Heart left ventricle (tissue), 16 donors: ENCODE measurements around the gene TRIM8. TPM values are rescaled to one million over a fixed set of nuclear protein-coding genes. Genes with fewer than 3 reads are reported as not detected.

Experiments used
- ATAC-seq, 4 donors: fragments of 200-7000 bp; cut with Tn5 transposase; one replicate each; pipeline ENCODE4 v1.9.1; 2020 to 2022; ENCODE audit warnings: moderate library complexity in 4 of 4, mild to moderate bottlenecking in 3 of 4, moderate number of reproducible peaks in 1 of 4
- DNase-seq, 5 donors: peaks; one replicate each; pipeline ENCODE4 v3.0.0-alpha.2; 2020
- H3K27ac ChIP-seq, 12 donors: fragments of 200-600 bp; sonication (generic) in 4 of 12; one replicate each; pipeline versions ENCODE4 v1.5.0 to v1.8.0; 2016 to 2022; ENCODE audit warnings: mild to moderate bottlenecking in 2 of 12
- H3K27me3 ChIP-seq, 9 donors: fragments of 200-600 bp; sonication (generic) in 2 of 9; one replicate each; pipeline versions ENCODE4 v1.5.1 to v1.8.0; 2016 to 2022; ENCODE audit warnings: mild to moderate bottlenecking in 3 of 9
- H3K36me3 ChIP-seq, 9 donors: fragments of 200-600 bp; sonication (generic) in 2 of 9; one replicate each; pipeline versions ENCODE4 v1.5.0 to v1.8.0; 2018 to 2022; ENCODE audit warnings: mild to moderate bottlenecking in 2 of 9
- H3K4me1 ChIP-seq, 12 donors: fragments of 200-600 bp; sonication (generic) in 4 of 12; one replicate each; pipeline versions ENCODE4 v1.5.0 to v1.8.0; 2016 to 2022; ENCODE audit warnings: mild to moderate bottlenecking in 3 of 12
- H3K4me3 ChIP-seq, 12 donors: fragments of 200-600 bp; sonication (generic) in 4 of 12; one replicate each; pipeline versions ENCODE4 v1.5.0 to v1.8.0; 2017 to 2022; ENCODE audit warnings: mild to moderate bottlenecking in 9 of 12, moderate library complexity in 4 of 12
- H3K9me3 ChIP-seq, 12 donors: fragments of 200-600 bp; sonication (generic) in 4 of 12; one replicate each; pipeline versions ENCODE4 v1.5.0 to v1.8.0; 2016 to 2022; ENCODE audit warnings: mild to moderate bottlenecking in 1 of 12
- CTCF ChIP-seq, 12 donors: fragments of 200-600 bp; sonication (generic) in 4 of 12; IDR thresholded peaks; one replicate each; pipeline versions ENCODE4 v1.5.0 to v1.8.0; 2018 to 2022; ENCODE audit warnings: antibody characterized with exemption in 12 of 12, mild to moderate bottlenecking in 5 of 12
- POLR2A ChIP-seq, 2 donors: fragments of 450-650 bp; IDR thresholded peaks; one replicate each; pipeline ENCODE4 v1.6.1; 2017; ENCODE audit warnings: antibody characterized with exemption in 2 of 2, mild to moderate bottlenecking in 2 of 2, moderate library complexity in 2 of 2
- WGBS, 4 donors: extraction: QIAGEN DNeasy Blood & Tissue Kit in 2 of 4; methylation state at CpG; one replicate each; pipeline versions ENCODE4 v1.1.5 to v1.1.7; 2013 to 2018; 5-methylcytosine and 5-hydroxymethylcytosine counted together
- intact Hi-C, 10 donors: fragments of 100-400 bp; cut with DNase I; formaldehyde crosslinking; loops; one replicate each; pipeline versions ENCODE4 v1.11.1 to v1.14.2; 2022
- polyA plus RNA-seq, 2 donors: library from polyadenylated mRNA; stranded (reverse); fragments of 200-250 nt; gene quantifications; one replicate each; pipeline ENCODE4 v1.2.3, GENCODE V29; 2013
- total RNA-seq, 9 donors: library from RNA; depleted of rRNA in 2 of 9; stranded (reverse); fragments of >200 nt in 2 of 9; fragmentation: NEBNext Ultra II Directional in 3 of 9; extraction: Animal tissue kit (Norgen Biotek cat#: 25700) in 3 of 9; gene quantifications; one replicate each; pipeline versions ENCODE4 v1.1.0 to v1.2.4, GENCODE V29; 2016 to 2023
- donor health status: ischemic (EF 13 %, LVEDD 7.1; RV severe dilation, severe dysfunction).
- donor health status: healthy with polysubstance abuse.
- donor health status: DM: no; HTN: yes; CAD: no.
- donor health status: DM: no; HTN: no; CAD: no.
- donor health status: ischemic (EF 25% LVEDD 6.9; RV normal size, moderate dysfunction).
- donor health status: ischemic (EF 25% LVEDD 5.7; RV mildly dilated, moderate dysfunction).
- donor health status: healthy.
- donor health status: DM: yes; HTN: yes; CAD: no.
- donor health status: ischemic (EF 35%, LVEDD 5.7; RV mildly dilated, moderate dysfunction).
- donor health status: nonischemic (EF 11% LVEDD 7.7; RV severe dilation, severe dysfunction).
- donor health status: DM: yes; HTN: yes; CAD: no.
- donor health status: PGD.
- donor health status: ischemic (EF 29% LVEDD 5.4; RV normal size, mild dysfunction).
- donor health status: nonischemic (EF 23%, LVEDD 6.1; RV moderate dilation, normal function).

Gene TRIM8
- total and polyA plus RNA-seq, 11 donors, result 38.9 to 225 (median 102) TPM

GRCh38 chr10:102654969-102655368, 10.7 kb downstream of the TRIM8 start:
- DNase-seq (peak in 3 of 5 donors; percentile 20 to 38 (median 28)), ATAC-seq (no peak)
- Histone ChIP-seq H3K9me3 (no peaks in the 10 kb centered on the region), H3K27me3 (no peaks in the 10 kb centered on the region), H3K4me3 (no peak overlapping the region), H3K4me1 (peaks cover 13 to 78% (median 54%) of the 10 kb centered on the region in 12 donors), H3K36me3 (peaks cover 2 to 80% (median 74%) of the 10 kb centered on the region in 9 donors), H3K27ac (no peak overlapping the region)
- TF ChIP-seq CTCF (IDR thresholded peaks at IDR 0.05) (no peak), POLR2A (IDR thresholded peaks at IDR 0.05) (no peak)
- 88 to 93% (median 90%) methylated on average over 12 of the region's 12 CpGs for WGBS, 4 donors
- intact Hi-C loops, result no loop called here

DNA sequence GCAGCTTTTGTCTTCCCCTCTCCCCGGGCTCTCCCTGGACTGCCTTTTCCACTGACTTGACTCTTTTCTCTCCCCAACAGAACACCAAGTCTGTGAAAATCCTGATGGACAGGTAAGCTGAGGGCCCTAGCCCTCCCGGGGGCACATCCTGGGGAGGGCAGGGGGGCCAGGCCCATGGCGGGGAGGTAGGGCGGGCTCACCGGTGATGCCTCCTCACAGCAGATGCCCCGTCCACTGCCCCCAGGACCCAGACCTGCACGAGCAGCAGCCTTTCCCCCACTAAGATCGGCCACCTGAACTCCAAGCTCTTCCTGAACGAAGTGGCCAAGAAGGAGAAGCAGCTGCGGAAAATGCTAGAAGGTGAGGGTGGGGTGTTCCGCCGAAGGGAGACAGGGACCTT, 11.7 kb downstream of the TRIM8 start:
- ATAC-seq, result no peak
- TF ChIP-seq CTCF (IDR thresholded peaks at IDR 0.05), result no peak
- no peak for TF ChIP-seq POLR2A (IDR thresholded peaks at IDR 0.05)

DNA sequence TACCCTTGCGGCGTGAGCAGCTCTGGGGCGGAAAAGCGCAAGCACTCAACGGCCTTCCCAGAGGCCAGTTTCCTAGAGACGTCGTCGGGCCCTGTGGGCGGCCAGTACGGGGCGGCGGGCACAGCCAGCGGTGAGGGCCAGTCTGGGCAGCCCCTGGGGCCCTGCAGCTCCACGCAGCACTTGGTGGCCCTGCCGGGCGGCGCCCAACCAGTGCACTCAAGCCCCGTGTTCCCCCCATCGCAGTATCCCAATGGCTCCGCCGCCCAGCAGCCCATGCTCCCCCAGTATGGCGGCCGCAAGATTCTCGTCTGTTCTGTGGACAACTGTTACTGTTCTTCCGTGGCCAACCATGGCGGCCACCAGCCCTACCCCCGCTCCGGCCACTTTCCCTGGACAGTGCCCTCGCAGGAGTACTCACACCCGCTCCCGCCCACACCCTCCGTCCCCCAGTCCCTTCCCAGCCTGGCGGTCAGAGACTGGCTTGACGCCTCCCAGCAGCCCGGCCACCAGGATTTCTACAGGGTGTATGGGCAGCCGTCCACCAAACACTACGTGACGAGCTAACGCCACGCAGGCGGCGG, 12.6 kb downstream of the TRIM8 start:
- Histone ChIP-seq H3K4me3 (no peak overlapping the region), H3K9me3 (no peaks in the 10 kb centered on the region), H3K27me3 (no peaks in the 10 kb centered on the region), H3K36me3 (peaks cover 2 to 73% (median 64%) of the 10 kb centered on the region in 9 donors), H3K27ac (peak overlapping the region in 9 of 12 donors; percentile 29 to 75 (median 57)), H3K4me1 (peaks cover 4 to 78% (median 50%) of the 10 kb centered on the region in 12 donors)
- TF ChIP-seq POLR2A (IDR thresholded peaks at IDR 0.05), result no peak
- no peak for TF ChIP-seq CTCF (IDR thresholded peaks at IDR 0.05)
- intact Hi-C loops, result loop anchor here in 1 of 10 donors (1.0 kb wide), 1 partner anchor 11 kb away; no protein-coding TSS in a partner anchor
- 90 to 92% (median 92%) methylated on average over 39 to 42 of the region's 42 CpGs for WGBS, 4 donors
- DNase-seq (peak in 1 of 5 donors; percentile 64), ATAC-seq (no peak)

More for the DNA sequence above, 11.7 kb downstream of the TRIM8 start:
- Histone ChIP-seq H3K4me1 (peaks cover 7 to 78% (median 51%) of the 10 kb centered on the region in 12 donors), H3K4me3 (no peak overlapping the region), H3K9me3 (no peaks in the 10 kb centered on the region), H3K27ac (no peak overlapping the region), H3K27me3 (no peaks in the 10 kb centered on the region), H3K36me3 (peaks cover 2 to 80% (median 73%) of the 10 kb centered on the region in 9 donors)
- DNase-seq, result peak in 1 of 5 donors; percentile 42
- intact Hi-C loops, result loop anchor here in 1 of 10 donors (1.0 kb wide), 1 partner anchor 10 kb away; no protein-coding TSS in a partner anchor
- WGBS, 4 donors, result 85 to 94% (median 90%) methylated on average over 6 to 12 of the region's 12 CpGs

DNA sequence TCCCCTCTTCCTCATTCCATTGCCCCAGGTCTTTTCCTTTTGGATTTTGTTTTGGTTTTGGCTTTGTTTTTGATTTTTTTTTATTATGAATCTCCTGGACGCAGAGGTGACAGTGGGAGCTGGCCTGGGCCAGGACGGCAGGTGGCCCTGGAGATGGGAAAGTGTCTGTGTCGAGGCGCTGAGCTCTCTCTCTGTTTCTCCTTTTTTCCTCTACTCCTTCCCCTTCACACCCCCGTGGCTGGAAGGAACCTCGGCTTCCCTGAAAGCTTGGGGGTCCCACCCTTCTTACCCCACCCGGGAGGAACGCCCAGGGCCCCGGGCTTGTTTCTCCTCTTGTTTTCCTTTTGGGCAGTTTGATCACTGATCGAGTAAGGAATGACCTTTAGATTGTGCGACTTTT, 13.2 kb downstream of the TRIM8 start:
- Histone ChIP-seq H3K27ac (peak overlapping the region in 11 of 12 donors; percentile 29 to 75 (median 53)), H3K4me3 (no peak overlapping the region), H3K9me3 (no peaks in the 10 kb centered on the region), H3K27me3 (no peaks in the 10 kb centered on the region), H3K4me1 (peaks cover 4 to 73% (median 46%) of the 10 kb centered on the region in 12 donors), H3K36me3 (peaks cover 2 to 69% (median 62%) of the 10 kb centered on the region in 9 donors)
- WGBS, 4 donors, result 53 to 69% (median 64%) methylated on average over 11 of the region's 11 CpGs
- DNase-seq (peak in 1 of 5 donors; percentile 42), ATAC-seq (no peak)
- intact Hi-C loops, result no loop called here
- TF ChIP-seq POLR2A (IDR thresholded peaks at IDR 0.05) (no peak), CTCF (IDR thresholded peaks at IDR 0.05) (no peak)
